ENCODE data around the gene CLEC2D.

CLEC2D gene

DNA sequence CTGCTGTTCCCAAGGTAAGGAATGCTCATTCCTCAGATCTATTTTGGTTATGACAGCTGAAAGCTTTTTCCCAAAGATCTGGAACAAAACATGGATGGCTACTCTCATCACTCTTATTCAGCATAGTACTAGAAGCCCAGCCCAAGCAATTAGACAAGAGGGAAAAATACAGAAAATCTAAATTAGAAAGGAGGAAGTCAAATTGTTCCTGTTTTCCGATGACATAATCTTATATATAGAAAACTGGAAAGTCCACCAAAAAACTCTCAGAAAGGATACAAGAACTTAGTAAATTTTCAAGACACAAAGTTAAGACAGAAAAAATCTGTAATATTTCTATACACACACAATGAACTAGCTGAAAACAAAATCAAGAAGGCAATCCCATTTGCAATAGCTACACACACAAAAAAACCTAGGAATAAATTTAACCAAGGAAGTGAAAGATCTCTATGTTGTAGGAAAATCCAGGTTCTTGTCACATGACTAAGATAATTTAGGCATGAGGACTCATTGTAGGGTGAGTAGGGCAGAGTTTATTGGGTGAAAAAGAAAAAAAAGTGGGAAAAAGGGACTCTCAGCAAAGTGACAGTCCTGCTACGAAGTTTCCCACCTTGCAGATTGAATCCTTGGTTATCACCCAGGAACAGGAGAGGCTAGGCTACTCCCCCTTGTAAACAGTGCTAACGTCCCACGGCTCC, 33.2 kb upstream of the CLEC2D start:
- TF ChIP-seq, protein P1, sequence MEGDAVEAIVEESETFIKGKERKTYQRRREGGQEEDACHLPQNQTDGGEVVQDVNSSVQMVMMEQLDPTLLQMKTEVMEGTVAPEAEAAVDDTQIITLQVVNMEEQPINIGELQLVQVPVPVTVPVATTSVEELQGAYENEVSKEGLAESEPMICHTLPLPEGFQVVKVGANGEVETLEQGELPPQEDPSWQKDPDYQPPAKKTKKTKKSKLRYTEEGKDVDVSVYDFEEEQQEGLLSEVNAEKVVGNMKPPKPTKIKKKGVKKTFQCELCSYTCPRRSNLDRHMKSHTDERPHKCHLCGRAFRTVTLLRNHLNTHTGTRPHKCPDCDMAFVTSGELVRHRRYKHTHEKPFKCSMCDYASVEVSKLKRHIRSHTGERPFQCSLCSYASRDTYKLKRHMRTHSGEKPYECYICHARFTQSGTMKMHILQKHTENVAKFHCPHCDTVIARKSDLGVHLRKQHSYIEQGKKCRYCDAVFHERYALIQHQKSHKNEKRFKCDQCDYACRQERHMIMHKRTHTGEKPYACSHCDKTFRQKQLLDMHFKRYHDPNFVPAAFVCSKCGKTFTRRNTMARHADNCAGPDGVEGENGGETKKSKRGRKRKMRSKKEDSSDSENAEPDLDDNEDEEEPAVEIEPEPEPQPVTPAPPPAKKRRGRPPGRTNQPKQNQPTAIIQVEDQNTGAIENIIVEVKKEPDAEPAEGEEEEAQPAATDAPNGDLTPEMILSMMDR (IDR thresholded peaks at IDR 0.05), result no peak

DNA sequence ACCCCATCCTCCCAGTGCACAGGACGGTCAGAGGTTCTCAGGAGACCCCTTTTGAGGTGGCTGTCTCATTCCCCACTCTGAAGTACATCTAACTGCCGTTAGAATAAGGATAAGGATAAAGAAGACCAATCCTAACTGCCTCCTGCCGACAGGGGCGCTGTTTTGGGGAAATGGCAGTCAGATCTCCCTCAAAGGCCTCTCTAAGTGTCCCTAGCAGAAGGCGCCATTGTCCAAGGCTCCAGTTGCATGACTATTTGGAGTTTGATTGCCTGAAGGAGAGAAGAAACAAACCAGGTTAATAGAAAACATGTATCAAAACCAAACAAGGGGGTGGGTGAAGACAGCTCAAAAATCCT, 32.7 kb upstream of the CLEC2D start:
- TF ChIP-seq, protein P1 (IDR thresholded peaks at IDR 0.05), result no peak

DNA sequence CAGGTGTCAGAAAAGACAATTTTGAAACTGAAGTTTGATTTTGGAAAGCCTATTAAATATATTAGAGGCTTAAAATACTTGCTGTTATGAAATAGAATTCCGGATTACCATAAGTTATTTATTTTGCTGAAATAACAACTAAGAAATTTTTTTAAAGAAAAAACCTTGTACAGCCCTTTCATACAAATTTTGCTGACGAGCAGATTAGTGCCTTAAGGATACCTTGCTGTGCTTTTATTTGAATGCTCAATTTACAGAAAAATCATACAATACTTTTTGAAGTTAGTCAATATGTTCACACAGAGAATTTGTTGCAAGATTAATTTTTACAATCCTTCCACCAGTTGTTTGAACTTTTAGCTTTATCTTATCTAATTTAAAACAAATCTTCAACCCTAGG, 29.5 kb upstream of the CLEC2D start:
- TF ChIP-seq, protein P1 (IDR thresholded peaks at IDR 0.05), result no peak

DNA sequence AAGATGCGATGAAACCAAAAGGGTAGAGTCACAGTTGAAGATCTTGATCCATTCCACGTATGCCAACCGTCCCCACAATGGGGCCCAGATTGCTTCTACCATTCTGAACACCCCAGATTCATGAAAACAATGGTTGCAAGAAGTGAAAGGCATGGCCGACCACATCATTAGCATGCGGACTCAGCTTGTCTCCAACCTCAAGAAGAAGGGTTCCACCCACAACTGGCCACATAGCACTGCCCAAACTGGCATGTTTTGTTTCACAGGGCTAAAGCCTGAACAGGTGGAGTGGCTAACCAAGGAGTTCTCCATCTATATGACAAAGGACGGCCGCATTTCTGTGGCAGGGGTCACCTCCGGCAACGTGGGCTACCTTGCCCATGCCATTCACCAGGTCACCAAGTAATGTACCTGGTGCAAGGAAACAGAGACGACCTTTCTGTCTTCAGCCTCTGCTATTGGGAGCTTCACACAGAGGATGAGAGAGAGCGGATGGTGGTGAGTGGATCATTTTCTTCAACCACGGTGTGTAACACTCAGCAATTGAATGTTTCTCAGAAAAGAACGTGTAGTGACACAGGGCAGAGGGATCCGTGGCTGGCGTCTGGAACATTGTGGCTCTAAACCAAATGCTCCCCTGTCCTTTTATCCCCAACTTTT, 26.8 kb upstream of the CLEC2D start:
- TF ChIP-seq, protein P1 (IDR thresholded peaks at IDR 0.05), result no peak

DNA sequence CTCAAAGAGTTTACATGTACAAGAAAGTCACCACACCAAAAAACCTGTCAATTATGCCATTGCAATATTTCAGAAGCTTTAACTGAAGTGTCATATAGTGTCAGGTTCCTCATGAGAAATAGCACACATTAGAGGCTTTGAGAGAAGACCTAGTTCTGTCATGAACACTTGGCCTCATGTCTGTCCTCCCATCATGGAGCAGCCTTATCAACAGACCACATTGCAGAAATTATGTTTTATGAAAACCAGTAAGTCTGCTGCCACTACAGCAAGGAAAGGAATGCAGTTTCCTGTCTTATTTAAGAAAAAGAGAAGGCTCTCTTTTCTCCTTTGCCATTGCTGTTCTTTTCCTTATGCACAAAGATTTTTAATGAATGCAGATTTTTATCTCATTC, 26.2 kb upstream of the CLEC2D start:
- TF ChIP-seq, protein P1 (IDR thresholded peaks at IDR 0.05), result no peak

DNA sequence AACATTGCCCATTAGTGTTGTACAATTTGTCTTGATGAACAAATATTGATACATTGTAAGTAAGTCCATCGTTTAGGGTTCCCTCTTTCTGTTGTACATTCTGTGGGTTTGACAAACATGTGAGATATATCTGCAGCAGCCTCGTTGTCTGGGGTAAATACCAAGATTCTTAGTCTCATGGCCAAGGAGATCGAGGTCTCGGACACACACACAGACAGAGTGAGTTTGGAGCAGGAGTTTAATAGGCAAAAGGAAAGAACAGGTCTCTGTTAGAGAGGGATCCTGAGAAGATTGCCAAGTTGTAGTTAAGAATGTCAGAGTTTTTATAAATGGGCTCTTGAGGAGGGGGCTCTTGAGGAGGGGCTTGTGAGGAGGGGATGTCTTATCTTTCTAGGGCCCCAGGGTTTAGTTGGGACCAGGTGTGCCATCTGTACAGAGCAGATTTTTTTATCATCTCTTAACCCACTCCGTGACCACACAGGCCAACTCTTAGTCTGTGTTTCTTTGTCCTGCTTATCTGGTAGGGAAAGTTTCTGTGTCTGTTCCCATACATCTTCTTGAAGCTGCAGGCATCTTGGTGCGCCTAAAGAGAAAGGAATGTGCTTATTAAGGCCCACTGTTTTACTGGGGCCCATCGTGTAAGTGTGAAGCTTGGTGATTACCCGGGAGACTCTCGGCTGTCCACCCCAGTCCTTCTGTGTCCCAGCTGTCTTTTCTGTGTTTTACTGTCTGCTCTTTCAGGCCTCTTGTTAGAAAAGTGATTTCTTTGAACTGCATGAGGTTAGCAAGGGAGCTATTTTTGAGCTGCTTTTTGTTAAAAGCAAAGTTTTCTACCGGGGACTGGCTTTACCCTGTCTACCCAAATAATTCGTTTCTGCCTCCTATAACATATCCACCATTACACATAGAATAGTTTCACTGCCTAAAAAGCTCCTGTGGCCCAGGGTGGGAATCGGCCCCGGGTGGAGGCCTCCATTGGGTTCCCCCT, 22.4 kb upstream of the CLEC2D start:
- TF ChIP-seq, protein P1 (IDR thresholded peaks at IDR 0.05), result no peak

DNA sequence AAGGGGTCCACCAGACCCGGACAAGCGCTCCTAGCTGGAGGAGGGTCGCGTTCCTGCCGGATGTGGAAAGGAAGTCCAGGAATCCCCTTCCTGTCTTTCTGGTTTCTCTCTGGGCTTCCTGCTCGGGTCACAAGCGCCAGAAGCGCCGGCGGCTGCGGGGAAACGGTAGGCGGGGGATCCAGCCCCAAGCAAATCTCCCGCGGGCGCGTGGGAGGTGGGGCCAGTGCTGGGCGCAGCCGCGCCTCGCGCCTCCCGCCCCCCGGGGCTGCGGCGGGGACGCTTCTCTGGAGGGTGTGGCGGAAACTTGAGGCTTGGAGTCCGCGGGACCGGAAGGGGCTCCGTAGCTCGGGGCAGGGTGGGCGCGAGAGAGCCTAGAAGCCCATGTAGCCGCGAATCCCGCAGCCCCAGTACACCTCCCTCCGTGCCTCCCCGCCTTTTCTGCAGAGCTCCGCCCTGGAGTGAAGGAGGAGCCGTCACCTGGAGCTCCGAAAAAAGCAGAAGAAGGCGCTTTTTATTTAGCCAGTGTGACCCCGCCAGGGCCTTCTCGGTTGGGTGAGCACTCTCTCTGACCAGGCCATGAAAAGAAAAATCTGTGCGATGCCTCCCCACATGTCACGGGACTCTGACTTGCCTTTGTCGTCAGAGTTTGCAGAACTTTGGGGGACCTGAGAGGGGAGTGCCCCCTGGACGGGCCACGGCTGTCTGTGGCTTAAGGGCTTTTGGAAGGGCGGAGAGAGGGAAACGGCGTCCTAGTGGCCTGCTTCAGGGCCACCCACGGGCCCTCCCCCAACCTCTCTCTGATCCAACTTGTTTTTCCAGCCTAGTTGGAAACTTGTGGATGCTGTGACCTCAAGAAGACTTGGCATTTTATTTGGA, 21.4 kb upstream of the CLEC2D start:
- TF ChIP-seq, protein P1 (IDR thresholded peaks at IDR 0.05), result no peak
